HepG2 (cell line): ENCODE results near the gene GPC2. TPM values are rescaled to one million over a fixed set of nuclear protein-coding genes. Genes with fewer than 3 reads are reported as not detected.

Experiments
- CREM ChIP-seq, 2 experiments: sonication (generic) in 1 of 2; formaldehyde crosslinking in 1 of 2; IDR thresholded peaks; 2 replicates each; pipeline versions ENCODE4 v1.4.0 to v1.6.1; 2016 to 2020; ENCODE audit warnings: antibody characterized with exemption in 1 of 2, mild to moderate bottlenecking in 1 of 2, missing genetic modification reagents in 1 of 2
- HDAC1 ChIP-seq: sonication (generic); formaldehyde crosslinking; IDR thresholded peaks from 2 replicates; pipeline ENCODE4 v1.5.1; 2020; ENCODE audit warnings: mild to moderate bottlenecking, missing genetic modification reagents
- HMGA1 ChIP-seq: sonication (generic); formaldehyde crosslinking; conservative IDR thresholded peaks from 2 replicates; pipeline ENCODE4 v1.4.0; 2020; ENCODE audit warnings: missing genetic modification reagents
- HNRNPL ChIP-seq: fragments of 200-400 bp; formaldehyde crosslinking; IDR thresholded peaks from 2 replicates; pipeline ENCODE4 v1.6.1; 2017; ENCODE audit warnings: mild to moderate bottlenecking, low read depth, low read length
- KDM5B ChIP-seq: sonication (generic); formaldehyde crosslinking; IDR thresholded peaks from 2 replicates; pipeline ENCODE4 v1.4.0; 2020; ENCODE audit warnings: missing genetic modification reagents, mild to moderate bottlenecking, borderline replicate concordance
- KDM6A ChIP-seq: IDR thresholded peaks from 2 replicates; pipeline ENCODE4 v1.6.1; 2016; ENCODE audit warnings: low read depth
- KMT2B ChIP-seq: IDR thresholded peaks from 2 replicates; pipeline ENCODE4 v1.6.1; 2016; ENCODE audit warnings: missing genetic modification reagents, missing compliant biosample characterization
- MYNN ChIP-seq: sonication (generic); formaldehyde crosslinking; IDR thresholded peaks from 2 replicates; pipeline ENCODE4 v1.4.0; 2020; ENCODE audit warnings: mild to moderate bottlenecking, low read depth, missing genetic modification reagents
- NPAS2 ChIP-seq: sonication (generic); formaldehyde crosslinking; IDR thresholded peaks from 2 replicates; pipeline ENCODE4 v1.8.0; 2022; ENCODE audit warnings: mild to moderate bottlenecking, missing genetic modification reagents, borderline replicate concordance
- SOX13 ChIP-seq, 3 experiments: fragments of 450-650 bp in 1 of 3; sonication (generic) in 1 of 3; formaldehyde crosslinking in 1 of 3; IDR thresholded peaks in 2 of 3; conservative IDR thresholded peaks in 1 of 3; 2 replicates each; pipeline versions ENCODE4 v1.5.0 to v1.6.1; 2016 to 2020; ENCODE audit warnings: antibody characterized with exemption in 1 of 3, mild to moderate bottlenecking in 1 of 3, missing compliant biosample characterization in 1 of 3, missing genetic modification reagents in 1 of 3, moderate library complexity in 1 of 3
- SRF ChIP-seq: IDR thresholded peaks from 2 replicates; pipeline ENCODE4 v1.6.1; 2011; ENCODE audit warnings: mild to moderate bottlenecking, low read depth, low read length, moderate library complexity
- SRSF1 ChIP-seq: fragments of 200-400 bp; formaldehyde crosslinking; optimal IDR thresholded peaks from 2 replicates; pipeline ENCODE3; 2017; ENCODE audit warnings: mild to moderate bottlenecking, low read depth, low read length, moderate library complexity
- THYN1 ChIP-seq: sonication (generic); formaldehyde crosslinking; IDR thresholded peaks from 2 replicates; pipeline ENCODE4 v1.8.1; 2023; ENCODE audit warnings: low read depth, mild to moderate bottlenecking, moderate library complexity, missing genetic modification reagents, borderline replicate concordance
- ZC3H13 ChIP-seq: sonication (generic); formaldehyde crosslinking; IDR thresholded peaks from 2 replicates; pipeline ENCODE4 v1.8.1; 2023; ENCODE audit warnings: mild to moderate bottlenecking, missing genetic modification reagents, moderate library complexity
- ZNF7 ChIP-seq: IDR thresholded peaks from 2 replicates; pipeline ENCODE4 v1.6.1; 2016; ENCODE audit warnings: missing biosample characterization, missing genetic modification reagents
- ZNF749 ChIP-seq: sonication (generic); formaldehyde crosslinking; IDR thresholded peaks from 2 replicates; pipeline ENCODE4 v1.8.0; 2022; ENCODE audit warnings: mild to moderate bottlenecking, missing genetic modification reagents, moderate library complexity, borderline replicate concordance
- polyA plus RNA-seq, 8 experiments: library from polyadenylated mRNA; depleted of rRNA in 3 of 8; stranded (reverse) in 7 of 8; unstranded in 1 of 8; fragments of >200 nt; fragmentation: Illumina TruSeq in 4 of 8; extraction: Trizol in 4 of 8; gene quantifications; 2 replicates each; pipeline versions ENCODE4 v1.2.1 to v1.2.3, GENCODE V29; 2011 to 2016; ENCODE audit warnings: low read depth in 4 of 8, missing spikeins in 1 of 8, mixed read lengths in 1 of 8; ENCODE audit not compliant: insufficient read depth in 1 of 8
- total RNA-seq, 5 experiments: library from RNA; depleted of rRNA; stranded (reverse); fragments of >200 nt; fragmentation: Illumina TruSeq; extraction: Trizol; gene quantifications; 2 replicates each; pipeline ENCODE4 v1.2.3, GENCODE V29; 2016; ENCODE audit warnings: low read depth in 1 of 5
- TF ChIP-seq, protein P1 (sequence below): sonication (generic); formaldehyde crosslinking; IDR thresholded peaks from 2 replicates; pipeline ENCODE4 v1.5.0; 2020; ENCODE audit warnings: mild to moderate bottlenecking, missing genetic modification reagents
- TF ChIP-seq, protein P2 (sequence below): IDR thresholded peaks from 2 replicates; pipeline ENCODE4 v1.6.1; 2016; ENCODE audit warnings: control low read depth
- TF ChIP-seq, protein P3 (sequence below): sonication (generic); formaldehyde crosslinking; conservative IDR thresholded peaks from 2 replicates; pipeline ENCODE4 v1.4.0; 2020; ENCODE audit warnings: missing genetic modification reagents
- TF ChIP-seq, protein P4 (sequence below): IDR thresholded peaks from 2 replicates; pipeline ENCODE4 v1.6.1; 2016; ENCODE audit warnings: low read depth, borderline replicate concordance
- TF ChIP-seq, protein P5 (sequence below): sonication (generic); formaldehyde crosslinking; IDR thresholded peaks from 2 replicates; pipeline ENCODE4 v1.5.0; 2020; ENCODE audit warnings: missing genetic modification reagents

The GPC2 gene
- total and polyA plus RNA-seq, 2 of the 13 experiments (the other 11 are each of a cell fraction or from before 2014, with no cell fraction given), result 0.64 to 0.78 TPM

DNA sequence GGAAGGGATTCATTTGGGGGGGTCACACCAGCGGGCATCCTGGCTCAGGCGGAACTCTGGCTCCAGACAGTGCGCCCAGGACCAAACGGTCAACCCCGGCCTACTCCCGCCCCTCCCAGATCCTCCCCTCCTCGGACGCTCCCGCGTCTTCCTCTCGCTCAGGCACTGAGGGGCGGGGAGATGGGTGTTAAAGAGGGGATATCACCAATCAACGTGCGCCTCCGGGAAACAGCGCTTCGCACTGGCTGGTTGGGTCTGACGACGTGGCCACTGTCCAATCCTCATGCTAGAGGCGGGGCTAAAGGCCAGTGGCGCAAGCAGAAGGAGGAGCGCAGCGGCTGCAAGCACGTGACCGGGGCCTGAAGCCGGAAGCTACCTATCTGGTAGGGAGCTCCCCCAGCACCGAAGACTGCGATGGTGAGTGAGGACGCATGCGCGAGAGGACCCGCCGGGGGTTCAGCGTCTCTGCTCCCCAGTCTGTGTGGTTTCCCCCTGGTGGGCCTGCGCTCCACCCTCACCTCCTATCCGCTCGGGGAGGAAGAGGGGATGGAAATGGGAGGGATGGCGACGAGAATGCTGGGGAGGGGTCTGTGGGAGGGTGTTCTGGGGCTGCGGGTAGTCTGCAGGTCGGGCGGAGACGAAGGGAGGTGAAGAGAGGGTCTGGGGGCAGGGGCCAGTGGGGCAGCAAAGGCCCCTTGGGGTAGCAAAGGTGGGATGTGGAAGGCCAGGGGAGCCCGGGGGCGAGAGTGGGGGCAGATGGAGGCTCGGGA lies 28.4 kb downstream of the GPC2 start, which contains the start of gene LAMTOR4 (continued):
- TF ChIP-seq, protein P1, sequence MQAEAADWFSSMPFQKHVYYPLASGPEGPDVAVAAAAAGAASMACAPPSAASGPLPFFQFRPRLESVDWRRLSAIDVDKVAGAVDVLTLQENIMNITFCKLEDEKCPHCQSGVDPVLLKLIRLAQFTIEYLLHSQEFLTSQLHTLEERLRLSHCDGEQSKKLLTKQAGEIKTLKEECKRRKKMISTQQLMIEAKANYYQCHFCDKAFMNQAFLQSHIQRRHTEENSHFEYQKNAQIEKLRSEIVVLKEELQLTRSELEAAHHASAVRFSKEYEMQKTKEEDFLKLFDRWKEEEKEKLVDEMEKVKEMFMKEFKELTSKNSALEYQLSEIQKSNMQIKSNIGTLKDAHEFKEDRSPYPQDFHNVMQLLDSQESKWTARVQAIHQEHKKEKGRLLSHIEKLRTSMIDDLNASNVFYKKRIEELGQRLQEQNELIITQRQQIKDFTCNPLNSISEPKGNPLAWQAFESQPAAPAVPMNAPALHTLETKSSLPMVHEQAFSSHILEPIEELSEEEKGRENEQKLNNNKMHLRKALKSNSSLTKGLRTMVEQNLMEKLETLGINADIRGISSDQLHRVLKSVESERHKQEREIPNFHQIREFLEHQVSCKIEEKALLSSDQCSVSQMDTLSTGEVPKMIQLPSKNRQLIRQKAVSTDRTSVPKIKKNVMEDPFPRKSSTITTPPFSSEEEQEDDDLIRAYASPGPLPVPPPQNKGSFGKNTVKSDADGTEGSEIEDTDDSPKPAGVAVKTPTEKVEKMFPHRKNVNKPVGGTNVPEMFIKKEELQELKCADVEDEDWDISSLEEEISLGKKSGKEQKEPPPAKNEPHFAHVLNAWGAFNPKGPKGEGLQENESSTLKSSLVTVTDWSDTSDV (CRISPR knock-in tag), result no peak
- TF ChIP-seq KDM6A (CRISPR knock-in tag) (no peak), KDM5B (CRISPR knock-in tag) (0 out of 2 replicates have a peak, but pooled peaks have one; percentile 26), HMGA1 (no peak), CREM (IDR thresholded peaks at IDR 0.05) (peak; percentile 75; the same call in 1 of the 2 replicates), CREM (CRISPR knock-in tag; IDR thresholded peaks at IDR 0.05) (no peak), THYN1 (CRISPR knock-in tag) (no peak), SRF (no peak), ZC3H13 (peak; percentile 75), KMT2B (peak; percentile 67), SRSF1 (peak; percentile 78), HNRNPL (0 out of 2 replicates have a peak, but pooled peaks have one; percentile 58), SOX13 (IDR thresholded peaks at IDR 0.05) (no peak), SOX13 (CRISPR knock-in tag; conservative IDR thresholded peaks at IDR 0.05 in 1 of 2, IDR thresholded peaks at IDR 0.05 in 1 of 2) (no peak), ZNF7 (CRISPR knock-in tag) (no peak), HDAC1 (CRISPR knock-in tag) (no peak; the same call in 1 of the 2 replicates), NPAS2 (CRISPR knock-in tag) (no peak), MYNN (no peak), ZNF749 (no peak)
- TF ChIP-seq, protein P2, sequence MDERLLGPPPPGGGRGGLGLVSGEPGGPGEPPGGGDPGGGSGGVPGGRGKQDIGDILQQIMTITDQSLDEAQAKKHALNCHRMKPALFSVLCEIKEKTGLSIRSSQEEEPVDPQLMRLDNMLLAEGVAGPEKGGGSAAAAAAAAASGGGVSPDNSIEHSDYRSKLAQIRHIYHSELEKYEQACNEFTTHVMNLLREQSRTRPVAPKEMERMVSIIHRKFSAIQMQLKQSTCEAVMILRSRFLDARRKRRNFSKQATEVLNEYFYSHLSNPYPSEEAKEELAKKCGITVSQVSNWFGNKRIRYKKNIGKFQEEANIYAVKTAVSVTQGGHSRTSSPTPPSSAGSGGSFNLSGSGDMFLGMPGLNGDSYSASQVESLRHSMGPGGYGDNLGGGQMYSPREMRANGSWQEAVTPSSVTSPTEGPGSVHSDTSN (CRISPR knock-in tag), result peak; percentile 85
- TF ChIP-seq, protein P3, sequence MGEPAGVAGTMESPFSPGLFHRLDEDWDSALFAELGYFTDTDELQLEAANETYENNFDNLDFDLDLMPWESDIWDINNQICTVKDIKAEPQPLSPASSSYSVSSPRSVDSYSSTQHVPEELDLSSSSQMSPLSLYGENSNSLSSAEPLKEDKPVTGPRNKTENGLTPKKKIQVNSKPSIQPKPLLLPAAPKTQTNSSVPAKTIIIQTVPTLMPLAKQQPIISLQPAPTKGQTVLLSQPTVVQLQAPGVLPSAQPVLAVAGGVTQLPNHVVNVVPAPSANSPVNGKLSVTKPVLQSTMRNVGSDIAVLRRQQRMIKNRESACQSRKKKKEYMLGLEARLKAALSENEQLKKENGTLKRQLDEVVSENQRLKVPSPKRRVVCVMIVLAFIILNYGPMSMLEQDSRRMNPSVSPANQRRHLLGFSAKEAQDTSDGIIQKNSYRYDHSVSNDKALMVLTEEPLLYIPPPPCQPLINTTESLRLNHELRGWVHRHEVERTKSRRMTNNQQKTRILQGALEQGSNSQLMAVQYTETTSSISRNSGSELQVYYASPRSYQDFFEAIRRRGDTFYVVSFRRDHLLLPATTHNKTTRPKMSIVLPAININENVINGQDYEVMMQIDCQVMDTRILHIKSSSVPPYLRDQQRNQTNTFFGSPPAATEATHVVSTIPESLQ, result peak; percentile 83; the same call in 1 of the 2 replicates
- TF ChIP-seq, protein P4, sequence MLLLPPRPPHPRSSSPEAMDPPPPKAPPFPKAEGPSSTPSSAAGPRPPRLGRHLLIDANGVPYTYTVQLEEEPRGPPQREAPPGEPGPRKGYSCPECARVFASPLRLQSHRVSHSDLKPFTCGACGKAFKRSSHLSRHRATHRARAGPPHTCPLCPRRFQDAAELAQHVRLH (CRISPR knock-in tag), result peak; percentile 86; the same call in 1 of the 2 replicates
- TF ChIP-seq, protein P5, sequence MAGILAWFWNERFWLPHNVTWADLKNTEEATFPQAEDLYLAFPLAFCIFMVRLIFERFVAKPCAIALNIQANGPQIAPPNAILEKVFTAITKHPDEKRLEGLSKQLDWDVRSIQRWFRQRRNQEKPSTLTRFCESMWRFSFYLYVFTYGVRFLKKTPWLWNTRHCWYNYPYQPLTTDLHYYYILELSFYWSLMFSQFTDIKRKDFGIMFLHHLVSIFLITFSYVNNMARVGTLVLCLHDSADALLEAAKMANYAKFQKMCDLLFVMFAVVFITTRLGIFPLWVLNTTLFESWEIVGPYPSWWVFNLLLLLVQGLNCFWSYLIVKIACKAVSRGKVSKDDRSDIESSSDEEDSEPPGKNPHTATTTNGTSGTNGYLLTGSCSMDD, result no peak
